ENCODE data around the gene SOX9.

The SOX9 gene

GRCh38 chr17:72173499-72174116 lies 52.8 kb downstream of the SOX9 start:
- intact Hi-C loops (cut with DNase I; ENCODE audit: low total_unique reads) = no loop called here
- no peak overlapping the region for H3K27ac ChIP-seq

GRCh38 chr17:72175263-72175662 lies 54.4 kb downstream of the SOX9 start:
- intact Hi-C loops (cut with DNase I; ENCODE audit: low total_unique reads) = no loop called here

More at GRCh38 chr17:72173499-72174116, 52.8 kb downstream of the SOX9 start:
- Histone ChIP-seq H3K27me3 (peaks cover 0 to 6% of the 10 kb centered on the region in 2 donors), H3K4me3 (no peak overlapping the region), H3K36me3 (no peaks in the 10 kb centered on the region), H3K4me1 (no peaks in the 10 kb centered on the region), H3K9me3 (no peaks in the 10 kb centered on the region)
- no peak for TF ChIP-seq CTCF (IDR thresholded peaks at IDR 0.05)
- no peak for DNase-seq

More at GRCh38 chr17:72175263-72175662, 54.4 kb downstream of the SOX9 start:
- Histone ChIP-seq H3K9me3 (no peaks in the 10 kb centered on the region), H3K36me3 (no peaks in the 10 kb centered on the region), H3K4me1 (no peaks in the 10 kb centered on the region), H3K27me3 (peaks cover 0 to 6% of the 10 kb centered on the region in 2 donors), H3K27ac (no peak overlapping the region), H3K4me3 (no peak overlapping the region)
- no peak for DNase-seq
- TF ChIP-seq CTCF (IDR thresholded peaks at IDR 0.05) = no peak

Measured in tibial artery (tissue), 4 donors.